ENCODE results near the gene LRIG1.

LRIG1 gene

GRCh38 chr3:66342717-66343356 is 158.0 kb downstream of the LRIG1 start:
- DNase-seq = no peak

DNA sequence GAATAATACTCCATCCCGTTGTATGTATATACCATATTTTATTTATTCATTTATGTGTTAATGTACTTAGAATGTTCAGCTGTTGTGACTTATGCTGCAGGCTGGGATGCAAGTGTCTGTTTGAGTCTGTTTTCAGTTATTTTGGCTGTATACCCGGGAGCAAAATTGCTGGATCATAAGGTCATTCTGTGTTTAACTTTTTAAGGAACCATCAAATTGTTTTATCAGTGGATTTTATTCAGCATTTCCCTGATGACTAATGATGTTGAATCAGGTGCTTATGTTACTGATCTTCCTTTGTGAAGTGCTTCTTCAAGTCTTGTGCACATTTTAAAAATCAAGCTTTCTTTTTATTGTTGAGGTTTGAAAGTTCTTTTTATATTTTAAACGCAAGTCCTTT is 161.9 kb downstream of the LRIG1 start:
- no peak for DNase-seq

- DNase-seq = no peak
These were observed 164.5 kb downstream of the LRIG1 start for GRCh38 chr3:66336333-66336766.

DNA sequence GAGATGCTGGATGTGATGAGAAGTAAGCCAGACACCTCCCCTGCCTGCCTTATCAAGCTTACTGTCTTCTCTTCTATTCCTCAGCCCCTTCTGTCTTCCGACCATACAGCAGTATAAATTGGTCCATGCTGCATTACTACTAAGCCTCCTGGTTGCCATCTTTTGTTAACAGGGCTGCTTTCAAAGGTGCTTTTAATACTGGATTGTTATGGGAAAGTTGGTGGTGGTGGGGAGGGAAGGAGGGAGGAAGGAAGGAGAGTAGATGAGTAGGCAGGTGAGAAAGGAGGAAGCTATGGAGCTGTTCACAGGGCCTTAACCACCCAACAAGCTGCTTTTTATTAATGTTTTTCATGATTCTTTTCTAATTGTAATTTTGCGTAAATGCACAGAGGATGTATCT is 165.2 kb downstream of the LRIG1 start:
- DNase-seq = no peak

All from kidney glomerular epithelial cell (primary cell).